NCI-H748 (cell line): ENCODE data around the gene PRKCH.

Source experiments
- DNase-seq: peaks from one replicate; lab custom pipeline; 2025; ENCODE audit not compliant: unreplicated experiment; lab: John Stamatoyannopoulos, UW

PRKCH gene

DNA sequence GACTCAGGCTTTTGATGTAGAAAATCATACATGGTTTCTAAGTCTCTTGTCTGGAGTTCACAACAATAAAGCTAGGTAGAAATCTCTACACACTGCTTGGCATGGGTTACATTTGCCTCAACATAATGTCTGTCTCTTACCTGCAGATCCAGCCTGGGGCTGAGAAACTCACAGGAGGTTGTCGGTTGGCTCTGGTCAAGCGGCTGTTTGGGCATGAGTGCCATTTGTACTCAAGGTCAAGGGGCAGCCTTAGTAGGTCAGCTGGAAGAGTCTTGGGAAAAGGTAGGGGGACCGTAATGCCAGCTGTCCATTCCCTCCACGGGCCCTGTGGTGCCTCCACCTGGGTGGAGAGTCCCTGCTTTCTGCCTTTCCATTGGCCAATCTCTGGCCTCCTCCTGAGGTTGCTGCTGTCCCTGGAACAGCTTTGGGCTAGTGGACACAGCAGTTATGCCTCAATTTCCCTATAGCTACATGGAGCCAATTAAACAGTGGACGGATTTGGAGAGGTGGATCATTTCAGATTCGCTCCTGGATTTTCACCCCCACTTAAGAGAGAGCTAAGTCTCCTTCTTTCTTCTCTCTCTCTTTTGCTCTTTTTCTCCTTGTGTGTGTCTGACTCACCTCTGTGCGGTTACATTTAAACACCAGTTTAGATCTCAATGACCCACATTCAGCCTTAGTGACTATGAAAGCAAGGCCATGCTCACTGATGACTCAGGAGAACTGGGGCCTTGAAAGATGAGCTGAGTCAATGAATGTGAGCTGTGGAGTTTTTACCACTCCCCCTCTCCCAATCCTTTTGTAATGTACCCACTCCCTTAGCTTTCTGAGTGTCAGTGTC is 241.2 kb downstream of the PRKCH start:
- DNase-seq = no peak

DNA sequence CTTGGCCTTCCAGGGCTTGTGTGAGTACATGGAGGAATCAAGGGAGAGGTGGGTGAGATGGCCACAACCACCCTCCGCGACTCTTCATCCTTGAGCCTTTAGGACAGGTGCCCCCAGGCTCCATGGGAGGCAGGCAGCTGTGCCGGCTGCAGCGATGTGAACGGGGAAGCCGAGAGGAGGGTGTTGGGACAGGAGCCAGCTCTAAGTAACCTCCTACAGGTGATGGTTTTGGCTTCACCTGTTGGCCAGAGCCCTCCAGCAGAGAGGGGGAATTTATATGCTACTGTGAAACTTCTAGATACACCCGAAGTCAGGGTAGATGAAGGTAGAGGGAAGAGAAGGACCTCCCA is 241.8 kb downstream of the PRKCH start:
- no peak for DNase-seq

DNA sequence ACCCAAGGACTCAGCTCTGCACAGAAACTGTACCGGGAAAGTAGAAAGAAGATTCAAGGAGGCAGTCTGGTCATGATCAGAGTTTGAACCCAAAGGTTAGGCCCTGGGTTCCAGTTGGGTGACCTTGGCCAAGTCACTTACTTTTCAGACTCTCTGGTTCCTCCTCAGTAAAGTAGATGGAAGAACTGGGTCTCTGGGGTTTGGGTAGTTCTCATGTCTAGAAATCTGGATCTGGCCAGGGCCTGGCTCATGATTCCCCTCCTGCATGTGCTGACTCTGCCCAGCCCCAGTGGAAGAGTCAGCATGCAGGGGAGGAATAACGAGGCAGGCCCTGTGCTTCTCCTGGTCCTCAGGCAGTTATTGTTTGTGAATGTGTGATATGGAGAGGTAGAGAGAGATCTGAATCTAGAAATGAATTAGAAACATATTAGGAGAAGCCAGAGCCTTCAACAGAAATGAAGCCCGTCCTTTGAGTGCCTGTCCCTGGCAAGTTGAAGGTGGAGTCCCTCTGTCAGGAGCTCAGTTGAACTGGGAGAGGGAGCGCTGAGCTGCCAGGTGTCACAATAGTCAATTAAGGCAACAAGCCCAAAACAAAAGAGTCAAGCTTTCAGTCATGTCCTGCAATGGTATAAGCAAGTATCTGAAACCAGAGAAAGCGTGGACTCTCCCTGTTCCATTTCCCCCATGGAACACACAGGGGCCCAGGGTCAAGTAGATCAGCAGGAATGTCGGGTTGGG is 242.7 kb downstream of the PRKCH start:
- DNase-seq = peak; percentile 8

DNA sequence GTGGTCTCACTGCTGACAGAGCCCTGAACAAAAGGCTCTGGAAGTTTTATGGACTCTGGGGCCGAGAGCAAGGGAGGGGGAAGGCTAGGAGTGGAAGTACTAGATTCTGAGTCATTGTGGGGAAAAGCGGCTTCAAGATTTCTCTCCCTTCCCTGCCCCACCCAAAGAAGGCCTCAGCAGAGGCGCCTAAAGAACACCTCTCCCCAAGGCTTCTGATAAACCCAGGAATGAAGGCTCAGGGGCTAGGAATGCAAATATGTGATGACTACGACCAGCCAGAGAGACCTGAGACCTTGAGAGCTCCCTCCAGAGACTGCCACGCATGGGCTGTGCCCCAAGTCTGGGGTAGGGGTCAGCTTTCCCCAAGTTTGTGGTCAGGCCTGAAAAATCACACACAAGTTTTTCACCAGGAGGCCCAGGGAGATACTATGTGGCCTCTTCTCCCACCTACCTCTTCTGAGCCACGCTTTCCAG is 243.3 kb downstream of the PRKCH start:
- DNase-seq = no peak

DNA sequence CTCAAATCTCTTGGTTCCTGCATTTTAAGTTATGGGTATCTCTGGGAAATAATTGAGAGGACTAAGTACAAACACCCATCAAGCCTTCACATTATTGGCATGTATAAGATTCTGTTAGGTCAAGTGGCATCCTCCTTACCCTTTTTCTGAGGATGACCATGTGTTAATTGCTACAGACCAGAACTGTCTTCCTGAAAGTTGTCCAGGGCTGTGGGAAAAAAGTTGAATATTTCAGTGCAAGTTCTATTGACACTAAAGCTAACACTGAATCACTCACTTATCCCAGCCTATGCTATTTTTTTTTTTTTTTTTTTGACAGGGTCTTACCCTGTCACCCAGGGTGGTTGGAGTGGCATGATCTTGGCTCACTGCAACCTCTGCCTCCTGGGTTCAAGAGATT is 243.8 kb downstream of the PRKCH start:
- DNase-seq = no peak

DNA sequence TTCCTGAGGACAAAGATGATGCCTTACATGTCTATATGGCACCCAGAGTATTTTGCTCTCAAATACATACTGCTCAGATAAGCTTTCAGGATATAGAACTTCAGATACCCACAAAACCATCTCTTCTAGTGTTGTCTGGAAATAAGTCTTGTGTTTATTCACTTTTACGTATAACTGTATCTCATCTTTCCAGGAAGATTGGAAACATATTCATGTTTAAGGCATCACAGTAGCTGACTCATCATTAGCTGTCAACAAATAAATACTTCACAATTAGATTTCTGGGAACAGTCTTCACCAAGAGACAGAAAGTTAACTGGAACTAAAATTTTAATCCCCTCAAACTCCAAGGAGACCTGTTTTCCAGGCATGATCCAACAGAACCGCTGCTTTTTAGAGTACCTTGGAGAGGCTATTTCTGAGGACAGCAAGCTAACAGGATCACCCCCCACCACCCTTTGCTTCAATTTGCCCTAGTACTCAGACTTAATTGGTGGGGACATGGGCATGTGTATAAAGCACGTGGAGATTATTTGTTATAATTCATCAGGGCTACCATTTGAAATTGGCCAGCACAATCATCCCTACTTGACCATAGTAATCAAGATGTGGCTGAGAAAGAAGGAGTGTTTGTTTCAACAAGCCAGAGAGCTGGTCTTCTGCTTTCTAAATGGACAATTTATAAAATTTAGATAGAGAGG is 244.6 kb downstream of the PRKCH start:
- no peak for DNase-seq

DNA sequence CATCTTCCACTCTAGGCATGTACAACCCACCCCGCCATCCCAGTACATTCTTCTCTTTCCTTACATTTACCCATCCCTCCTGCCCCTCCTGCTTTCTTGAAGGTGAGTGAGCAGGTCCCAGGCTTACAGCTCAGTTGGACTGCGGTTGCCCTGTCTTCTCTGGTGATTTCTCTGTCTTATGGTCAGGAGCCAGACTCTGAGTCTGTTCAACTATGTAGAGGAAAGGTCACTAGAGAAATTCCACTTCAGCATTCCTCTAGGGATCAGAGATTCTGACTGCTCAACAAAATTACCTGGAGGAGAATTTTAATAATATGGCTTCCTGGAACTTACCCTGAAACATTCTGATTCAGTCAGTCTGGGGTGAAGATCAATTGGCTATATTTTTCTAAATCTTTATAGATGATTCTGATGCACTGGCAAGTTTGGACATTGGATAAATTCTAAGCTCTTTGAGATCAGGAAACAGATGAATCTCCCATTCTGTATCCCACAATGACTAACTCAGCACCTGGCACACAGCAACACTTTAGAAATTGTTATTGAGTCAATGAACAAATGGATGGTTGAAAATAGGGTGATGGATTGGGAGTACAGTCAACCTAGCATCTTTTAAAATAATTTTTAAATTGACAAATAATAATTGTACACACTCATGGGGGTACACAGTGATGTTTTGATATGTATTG is 245.3 kb downstream of the PRKCH start:
- peak; percentile 83 for DNase-seq

DNA sequence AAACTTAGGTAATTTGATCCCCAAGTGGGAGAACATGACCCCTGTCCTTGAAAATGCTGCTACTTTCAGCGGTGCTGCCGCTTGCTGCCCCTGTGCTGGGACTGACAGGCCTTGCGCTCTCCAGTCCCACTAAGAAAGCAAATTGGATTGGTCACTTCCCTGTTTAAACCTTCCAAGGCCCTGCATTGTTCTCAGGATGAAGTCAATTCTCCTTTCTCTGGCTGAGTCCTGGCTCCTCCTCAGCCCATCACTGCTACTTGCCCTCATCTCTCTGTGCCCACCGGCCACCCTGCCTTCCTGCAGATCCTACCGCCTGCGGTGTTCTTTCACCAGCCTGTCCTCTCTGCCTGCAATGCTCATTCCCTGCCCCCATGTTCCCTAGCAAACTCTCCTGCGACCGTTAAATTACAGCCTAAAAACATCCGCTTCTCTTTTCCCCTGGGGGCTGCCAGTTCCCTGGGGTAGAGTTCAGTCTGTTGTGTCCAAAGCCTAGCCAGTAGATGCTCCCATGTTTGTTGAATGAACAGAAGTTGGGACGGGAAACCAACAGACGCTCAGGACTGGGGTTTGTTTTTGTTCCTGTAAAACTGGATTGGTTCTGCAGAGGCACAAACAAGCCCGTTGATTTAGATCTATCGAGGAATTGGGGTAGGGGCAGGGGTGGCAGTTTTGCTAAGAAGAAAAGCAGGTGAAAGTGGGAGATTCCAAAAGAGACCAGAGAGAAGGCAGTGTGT is 246.6 kb downstream of the PRKCH start:
- DNase-seq = no peak

DNA sequence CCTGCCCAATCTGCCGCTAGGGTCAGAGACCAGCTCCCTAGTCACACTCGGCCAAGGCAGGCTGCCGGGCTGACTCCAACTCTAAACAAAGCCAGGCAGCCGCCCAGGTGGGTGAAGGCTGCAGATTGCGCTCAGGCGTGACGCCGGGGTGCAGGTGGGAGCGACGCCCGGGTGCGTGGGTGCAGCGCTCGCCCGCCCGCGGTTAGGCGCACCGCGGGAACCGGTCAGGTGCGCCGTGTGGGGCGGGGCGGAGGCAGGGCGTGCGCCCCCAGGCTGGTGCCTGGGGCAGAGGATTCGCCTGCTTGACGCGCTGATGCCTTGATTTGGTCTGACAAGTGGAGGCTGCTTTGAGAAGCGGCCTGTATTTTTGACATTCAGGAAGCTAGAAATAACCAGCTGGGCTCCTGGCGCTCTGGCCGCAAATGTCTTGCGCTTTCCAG is 247.2 kb downstream of the PRKCH start:
- peak; percentile 48 for DNase-seq

DNA sequence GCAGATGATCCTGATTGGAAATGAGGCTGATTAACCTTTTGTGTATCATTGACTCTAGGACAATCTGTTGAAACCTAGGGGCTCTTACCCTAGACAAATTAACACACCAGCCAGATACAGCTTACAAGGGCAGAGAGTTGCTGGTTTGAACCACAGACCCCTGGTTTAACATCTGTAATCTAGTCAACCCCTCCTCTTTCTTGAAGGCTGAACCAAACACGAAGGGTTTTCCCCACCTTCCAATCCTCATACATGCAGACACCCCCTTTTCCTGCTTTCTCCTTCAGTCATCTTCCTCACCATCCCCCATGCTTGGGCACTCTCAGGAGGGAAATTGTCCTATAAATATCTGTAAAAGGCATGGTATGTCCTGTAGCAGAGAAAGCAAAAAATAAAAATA is 247.9 kb downstream of the PRKCH start:
- no peak for DNase-seq

DNA sequence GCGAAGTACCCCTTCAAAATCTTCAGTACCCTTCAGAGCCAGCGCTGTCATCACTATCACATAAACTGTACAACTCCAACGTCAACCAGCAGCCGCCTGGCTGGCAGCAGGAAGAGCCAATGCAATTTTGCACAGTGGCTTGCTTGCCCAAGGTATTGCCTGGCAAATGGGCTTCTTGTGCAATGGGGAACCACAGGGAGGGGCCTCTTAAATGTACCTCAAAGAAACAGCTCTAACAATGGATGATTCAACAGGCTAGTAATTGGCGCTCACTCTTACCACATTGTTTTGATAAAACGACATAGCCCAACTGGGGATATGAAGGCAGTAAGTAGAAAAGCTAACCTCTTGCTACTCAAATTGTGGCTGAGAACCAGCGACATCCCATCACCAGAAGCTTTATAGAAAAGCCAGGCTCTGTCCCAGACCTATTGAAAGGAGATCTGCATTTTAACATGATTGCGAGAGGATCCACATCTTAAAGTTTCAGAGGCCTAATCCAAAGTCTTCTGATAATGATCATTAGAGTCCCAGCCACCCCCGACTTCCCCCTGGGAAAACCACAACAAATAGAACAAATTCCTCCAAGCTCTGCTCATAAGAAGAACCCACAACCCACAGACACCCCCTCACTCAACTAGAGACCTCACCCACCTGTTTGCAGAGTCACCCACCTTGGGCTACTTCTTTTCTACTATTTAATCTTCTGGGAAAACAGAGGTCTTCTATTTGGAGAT is 248.6 kb downstream of the PRKCH start:
- DNase-seq = no peak

DNA sequence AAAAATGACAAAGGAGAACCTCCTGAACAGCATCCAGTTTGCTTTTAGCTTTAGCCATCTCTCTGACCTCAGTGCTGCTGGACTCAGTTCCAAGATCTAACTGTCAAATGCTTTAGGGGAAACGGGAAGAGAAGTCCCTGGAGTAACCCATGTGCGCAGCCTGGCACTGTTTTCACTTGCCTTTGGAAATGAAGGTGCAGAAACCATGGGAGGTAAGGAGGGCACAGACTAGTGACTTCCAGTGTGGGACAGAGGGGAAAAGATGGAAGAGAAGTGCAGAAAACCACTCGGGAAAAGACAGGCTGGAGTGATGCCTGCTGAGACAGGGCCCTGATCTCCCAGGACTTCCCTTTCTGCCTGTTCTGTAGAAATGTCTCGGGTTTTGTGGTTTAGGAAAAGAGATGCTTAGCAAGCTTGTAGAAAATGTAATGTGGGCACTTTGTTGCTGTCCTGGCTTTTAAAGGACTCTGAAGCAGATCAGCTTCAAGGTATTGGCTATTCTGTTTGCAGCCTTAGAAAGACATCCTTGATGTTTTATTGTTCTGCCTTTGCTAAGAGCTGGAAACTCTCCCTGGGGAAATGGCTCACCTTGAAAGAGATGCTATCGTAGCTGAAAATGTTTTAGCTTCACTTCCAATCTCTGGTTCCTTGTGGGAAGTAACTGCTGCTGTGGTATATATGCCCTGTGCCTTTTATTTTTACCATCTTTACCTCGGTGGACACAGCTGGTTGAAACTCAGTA is 249.3 kb downstream of the PRKCH start:
- no peak for DNase-seq

DNA sequence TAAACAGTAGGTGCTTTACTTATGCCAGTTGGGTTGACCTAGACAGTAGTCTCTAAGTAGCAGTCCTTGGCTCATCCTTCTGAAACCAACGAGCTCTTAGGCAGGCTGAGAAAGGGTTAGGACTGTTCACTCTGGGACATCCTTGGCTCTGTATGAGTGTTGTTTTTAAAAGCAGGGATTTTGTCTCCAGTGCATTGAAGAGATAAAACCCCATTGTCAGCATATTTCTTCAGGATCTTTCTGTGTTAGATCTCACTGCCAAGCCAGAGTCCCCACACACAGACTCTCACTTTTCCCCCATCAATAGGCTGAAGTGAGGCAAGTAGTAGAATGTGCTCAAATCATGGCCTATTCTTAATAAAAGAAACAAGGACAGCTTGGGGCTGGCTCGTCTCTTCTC is 250.5 kb downstream of the PRKCH start:
- no peak for DNase-seq

DNA sequence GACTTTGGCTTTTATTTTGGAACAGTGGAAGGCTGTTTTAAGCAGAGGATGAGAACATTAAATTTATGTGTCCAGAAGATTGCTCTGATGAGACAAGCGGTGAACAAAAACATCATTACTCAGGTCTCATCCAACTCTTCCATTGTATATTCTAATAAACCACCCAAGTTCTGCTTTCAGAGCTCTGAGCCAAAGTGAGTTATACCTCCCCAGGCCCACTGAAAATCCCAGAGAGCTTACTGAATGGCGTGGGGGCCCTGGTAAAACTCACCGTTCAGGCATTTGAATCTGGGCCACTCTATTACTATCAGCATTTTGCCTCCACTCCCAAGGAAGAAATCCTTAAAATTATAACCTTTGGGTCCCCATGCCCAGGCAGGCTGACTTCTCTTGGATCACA is 251.9 kb downstream of the PRKCH start:
- DNase-seq = no peak

DNA sequence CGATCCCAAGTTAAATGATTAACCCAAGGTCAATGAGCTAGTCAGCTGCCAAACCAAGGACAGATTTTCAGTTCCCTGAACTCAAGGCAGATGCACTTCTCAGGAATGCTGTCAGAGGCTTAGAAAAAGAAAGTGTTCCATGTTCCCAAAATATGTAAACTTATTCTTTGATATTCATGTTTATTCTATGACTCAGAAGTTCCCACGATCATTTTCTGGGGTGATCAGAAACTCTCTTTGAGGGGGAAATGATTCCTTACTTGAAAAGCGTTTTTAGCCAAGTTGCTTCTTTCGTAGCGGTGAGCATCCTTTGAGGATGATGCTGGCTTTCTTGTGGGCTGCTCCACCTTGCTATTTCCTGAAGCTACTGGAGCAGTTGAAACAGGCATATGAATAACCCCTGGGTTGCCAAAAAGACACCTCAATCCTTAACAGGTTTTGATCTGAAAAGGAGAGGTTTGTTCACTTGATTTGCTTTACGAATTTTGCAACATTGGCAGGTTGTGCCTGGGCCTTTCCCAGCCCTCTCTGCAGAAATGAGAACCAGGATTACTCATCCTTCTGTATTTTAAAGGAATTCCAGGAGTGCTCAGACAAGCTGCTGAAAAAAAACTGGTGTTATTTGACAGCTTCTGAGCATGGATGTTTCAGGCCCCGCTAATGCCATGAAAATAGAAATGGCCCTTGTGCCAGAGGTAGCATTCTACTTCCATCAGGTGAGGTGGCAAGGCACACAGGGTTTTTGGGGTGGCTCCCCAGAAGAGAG is 252.6 kb downstream of the PRKCH start:
- no peak for DNase-seq

DNA sequence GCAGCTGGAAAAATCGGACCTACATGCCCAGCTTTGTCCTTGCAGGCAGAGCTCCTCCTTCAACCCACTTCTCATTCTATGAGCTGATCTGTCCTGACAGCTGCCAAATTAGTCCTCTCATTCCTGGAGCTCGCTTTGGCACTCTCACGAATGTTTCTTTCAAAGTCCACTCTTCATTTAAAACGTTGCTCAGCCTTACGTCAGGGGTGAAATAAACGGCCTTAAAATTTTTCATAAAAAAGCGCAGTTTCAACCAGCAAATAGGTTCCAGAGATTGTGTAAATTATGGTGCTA is 253.1 kb downstream of the PRKCH start:
- no peak for DNase-seq

DNA sequence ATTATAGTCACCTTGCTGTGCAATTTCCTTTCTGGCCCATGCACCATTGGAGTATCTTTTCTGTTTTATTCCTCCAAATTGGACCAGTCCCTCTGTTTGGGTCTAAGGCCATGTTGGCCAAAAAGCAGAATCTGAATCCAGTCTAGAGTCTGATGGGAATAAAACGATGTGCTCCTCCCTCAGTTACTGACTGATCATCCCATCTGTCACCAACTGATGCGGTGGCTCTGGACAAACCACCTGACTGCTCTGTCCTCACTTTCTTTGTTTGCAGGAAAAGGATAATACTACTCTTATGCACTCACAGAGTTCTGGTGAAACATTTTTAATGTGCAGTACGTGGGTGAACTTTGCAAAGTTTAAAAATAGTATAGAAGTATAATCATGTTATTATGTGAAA is 253.7 kb downstream of the PRKCH start:
- no peak for DNase-seq

DNA sequence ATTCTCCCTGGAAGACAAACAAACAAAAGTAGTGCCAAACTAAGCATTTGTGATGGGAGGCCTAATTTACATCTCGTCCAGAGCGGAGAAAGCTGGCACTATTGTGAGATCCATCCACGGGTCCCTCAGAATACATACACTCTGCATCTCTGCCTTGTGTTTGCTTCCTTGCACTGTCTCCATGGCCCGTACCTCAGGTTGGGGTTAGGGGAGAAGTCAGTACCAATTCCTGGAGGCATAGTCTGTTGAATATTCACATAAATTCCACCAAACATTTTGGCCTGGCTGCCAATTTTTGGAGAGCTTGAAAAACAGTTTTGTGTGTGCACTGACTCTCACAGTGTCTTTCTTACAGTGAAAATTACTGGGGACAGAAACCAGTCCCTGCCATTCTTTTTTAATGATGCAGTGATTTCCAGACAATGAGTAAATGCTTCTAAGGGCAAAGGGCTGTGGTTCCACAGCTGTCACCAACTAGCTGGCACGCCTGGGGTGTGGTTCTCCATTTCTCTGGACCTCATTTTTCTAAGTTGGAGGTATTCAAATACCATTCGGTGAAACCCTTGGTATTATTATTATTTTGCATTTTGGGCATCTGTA is 254.3 kb downstream of the PRKCH start:
- DNase-seq = peak; percentile 32
